Raji (cell line): ENCODE results near the gene SOX15.

Source experiments
- POLR2A ChIP-seq: IDR thresholded peaks from 2 replicates; pipeline ENCODE4 v1.6.1; 2011; ENCODE audit warnings: low read depth, low read length, control low read depth; ENCODE audit not compliant: insufficient read depth

Gene SOX15

DNA sequence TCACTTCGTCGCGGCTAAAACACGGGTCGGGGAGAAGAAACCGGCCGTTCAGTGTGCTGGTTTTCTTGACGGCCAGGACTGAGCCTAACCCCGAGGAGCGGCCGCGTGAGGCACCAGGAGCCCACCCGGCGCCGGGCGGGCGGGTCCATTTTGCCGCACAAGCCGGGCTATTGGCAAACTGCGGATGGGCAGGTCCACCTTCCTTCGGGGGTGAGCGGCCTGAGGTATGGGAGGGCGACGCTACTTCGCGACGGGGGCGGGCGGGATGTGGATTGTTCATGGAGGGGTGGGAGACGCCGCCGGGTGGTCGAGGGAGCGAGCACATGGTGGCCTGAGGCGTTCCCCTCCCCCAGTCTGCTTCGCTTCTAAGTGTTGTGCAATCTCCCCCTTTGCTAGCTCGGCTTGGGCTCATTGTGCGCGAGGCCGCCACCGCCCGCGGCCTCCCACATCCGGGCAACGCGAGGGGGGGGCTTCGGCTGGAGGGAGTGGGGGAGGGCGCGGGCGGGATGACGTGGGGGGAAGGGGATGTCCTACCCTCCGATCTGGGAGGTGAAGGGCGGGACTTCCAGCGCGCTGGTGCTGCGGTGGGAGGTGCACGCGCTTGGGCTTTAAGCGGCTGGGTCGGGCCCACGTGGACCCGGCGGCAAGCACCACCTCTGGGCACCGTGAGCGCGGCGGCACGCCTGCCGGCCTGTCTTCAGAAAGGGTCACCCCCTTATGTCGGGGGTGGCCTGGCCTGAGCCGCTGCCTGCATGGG, 16.4 kb downstream of the SOX15 start:
- peak; percentile 62 for TF ChIP-seq POLR2A

DNA sequence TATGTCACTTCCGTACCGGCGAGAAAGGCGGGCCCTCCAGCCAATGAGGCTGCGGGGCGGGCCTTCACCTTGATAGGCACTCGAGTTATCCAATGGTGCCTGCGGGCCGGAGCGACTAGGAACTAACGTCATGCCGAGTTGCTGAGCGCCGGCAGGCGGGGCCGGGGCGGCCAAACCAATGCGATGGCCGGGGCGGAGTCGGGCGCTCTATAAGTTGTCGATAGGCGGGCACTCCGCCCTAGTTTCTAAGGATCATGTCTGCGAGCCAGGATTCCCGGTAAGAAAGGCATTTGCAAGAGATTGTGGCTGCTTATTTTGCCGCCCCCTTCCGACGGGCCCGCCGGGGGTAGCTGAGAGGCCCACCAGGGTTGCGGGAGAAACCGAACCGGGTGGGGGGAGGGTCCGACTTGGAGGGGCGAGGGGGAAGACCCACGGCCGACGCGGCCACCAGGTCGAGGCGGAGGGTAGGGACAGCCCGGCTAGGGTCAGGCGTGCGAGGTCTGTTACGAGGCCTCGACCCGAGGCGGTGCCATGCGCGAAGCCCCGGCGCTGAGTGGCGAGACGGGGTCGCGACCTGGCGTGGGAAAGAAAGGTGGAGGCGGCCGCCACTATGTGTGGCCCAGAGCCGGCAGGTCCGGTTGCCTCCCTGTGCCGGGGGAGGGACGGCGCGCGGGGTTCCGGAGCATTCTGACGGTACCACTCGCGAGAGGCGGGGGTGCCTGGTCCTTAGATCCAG, 17.1 kb downstream of the SOX15 start:
- TF ChIP-seq POLR2A = peak; percentile 94

DNA sequence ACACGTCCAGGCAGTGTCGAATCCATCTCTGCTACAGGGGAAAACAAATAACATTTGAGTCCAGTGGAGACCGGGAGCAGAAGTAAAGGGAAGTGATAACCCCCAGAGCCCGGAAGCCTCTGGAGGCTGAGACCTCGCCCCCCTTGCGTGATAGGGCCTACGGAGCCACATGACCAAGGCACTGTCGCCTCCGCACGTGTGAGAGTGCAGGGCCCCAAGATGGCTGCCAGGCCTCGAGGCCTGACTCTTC, 17.6 kb downstream of the SOX15 start:
- TF ChIP-seq POLR2A = no peak; the same call in 1 of the 2 replicates

DNA sequence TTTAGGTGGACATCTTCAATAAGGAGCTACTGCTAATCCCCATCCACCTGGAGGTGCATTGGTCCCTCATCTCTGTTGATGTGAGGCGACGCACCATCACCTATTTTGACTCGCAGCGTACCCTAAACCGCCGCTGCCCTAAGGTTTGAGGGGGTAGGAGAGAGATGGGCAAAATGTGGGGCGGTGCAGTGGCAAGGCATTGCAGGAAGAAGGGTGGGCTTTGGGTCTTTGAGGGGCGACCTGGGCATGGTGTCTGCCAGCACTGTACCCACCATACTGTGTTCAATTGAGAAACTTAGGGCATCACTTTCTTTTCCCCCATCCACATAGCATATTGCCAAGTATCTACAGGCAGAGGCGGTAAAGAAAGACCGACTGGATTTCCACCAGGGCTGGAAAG, 19.5 kb downstream of the SOX15 start:
- TF ChIP-seq POLR2A = no peak

DNA sequence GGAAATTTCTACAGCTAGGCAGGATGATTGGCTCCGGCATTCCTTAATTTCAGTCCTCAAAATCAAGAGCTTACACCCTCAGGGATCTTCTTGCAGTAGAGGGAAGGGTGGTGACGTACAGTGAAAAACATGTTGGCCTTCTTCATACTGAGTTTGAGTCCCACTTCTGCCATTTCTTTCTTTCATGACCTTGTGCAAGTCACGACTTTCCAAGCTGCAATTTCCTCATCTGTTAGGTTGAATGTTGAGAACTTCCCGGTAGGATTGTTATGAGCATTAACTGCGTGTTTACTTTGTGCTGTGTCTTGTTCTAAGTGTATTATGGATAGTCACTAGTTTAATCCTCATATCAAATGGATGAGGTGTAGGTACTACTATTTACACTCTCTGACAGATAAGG, 20.3 kb downstream of the SOX15 start:
- no peak for TF ChIP-seq POLR2A

DNA sequence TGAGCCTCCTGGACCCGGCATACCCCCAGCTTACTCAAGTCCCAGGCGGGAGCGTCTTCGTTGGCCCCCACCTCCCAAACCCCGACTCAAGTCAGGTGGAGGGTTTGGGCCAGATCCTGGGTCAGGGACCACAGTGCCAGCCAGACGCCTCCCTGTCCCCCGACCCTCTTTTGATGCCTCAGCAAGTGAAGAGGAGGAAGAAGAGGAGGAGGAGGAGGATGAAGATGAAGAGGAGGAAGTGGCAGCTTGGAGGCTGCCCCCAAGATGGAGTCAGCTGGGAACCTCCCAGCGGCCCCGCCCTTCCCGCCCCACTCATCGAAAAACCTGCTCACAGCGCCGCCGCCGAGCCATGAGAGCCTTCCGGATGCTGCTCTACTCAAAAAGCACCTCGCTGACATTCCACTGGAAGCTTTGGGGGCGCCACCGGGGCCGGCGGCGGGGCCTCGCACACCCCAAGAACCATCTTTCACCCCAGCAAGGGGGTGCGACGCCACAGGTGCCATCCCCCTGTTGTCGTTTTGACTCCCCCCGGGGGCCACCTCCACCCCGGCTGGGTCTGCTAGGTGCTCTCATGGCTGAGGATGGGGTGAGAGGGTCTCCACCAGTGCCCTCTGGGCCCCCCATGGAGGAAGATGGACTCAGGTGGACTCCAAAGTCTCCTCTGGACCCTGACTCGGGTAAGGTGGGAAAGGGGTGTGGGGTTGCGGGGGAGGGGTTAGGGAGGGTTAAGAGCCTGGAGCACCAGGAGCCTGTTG, 26.6 kb downstream of the SOX15 start:
- TF ChIP-seq POLR2A = no peak

DNA sequence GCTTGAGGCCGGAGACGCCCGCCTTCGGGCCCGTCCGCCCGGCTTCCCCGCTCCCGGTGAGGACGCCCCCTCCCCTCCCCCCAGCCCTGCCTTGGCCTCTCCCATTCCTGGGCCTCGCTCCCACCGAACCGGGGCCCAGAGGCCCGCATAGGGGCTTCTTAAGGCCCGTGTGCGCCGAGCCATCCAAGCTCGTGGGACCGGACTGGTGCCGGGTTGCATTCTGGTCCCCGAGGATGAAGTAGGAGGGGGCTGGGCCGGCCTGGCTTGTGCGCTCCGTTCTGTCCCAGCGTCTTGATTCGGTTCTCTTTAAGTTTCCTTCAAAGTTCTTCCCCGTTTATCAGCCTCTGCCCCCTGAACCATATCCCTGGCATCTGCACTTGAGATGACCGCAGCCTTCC, 27.7 kb downstream of the SOX15 start:
- TF ChIP-seq POLR2A = no peak

DNA sequence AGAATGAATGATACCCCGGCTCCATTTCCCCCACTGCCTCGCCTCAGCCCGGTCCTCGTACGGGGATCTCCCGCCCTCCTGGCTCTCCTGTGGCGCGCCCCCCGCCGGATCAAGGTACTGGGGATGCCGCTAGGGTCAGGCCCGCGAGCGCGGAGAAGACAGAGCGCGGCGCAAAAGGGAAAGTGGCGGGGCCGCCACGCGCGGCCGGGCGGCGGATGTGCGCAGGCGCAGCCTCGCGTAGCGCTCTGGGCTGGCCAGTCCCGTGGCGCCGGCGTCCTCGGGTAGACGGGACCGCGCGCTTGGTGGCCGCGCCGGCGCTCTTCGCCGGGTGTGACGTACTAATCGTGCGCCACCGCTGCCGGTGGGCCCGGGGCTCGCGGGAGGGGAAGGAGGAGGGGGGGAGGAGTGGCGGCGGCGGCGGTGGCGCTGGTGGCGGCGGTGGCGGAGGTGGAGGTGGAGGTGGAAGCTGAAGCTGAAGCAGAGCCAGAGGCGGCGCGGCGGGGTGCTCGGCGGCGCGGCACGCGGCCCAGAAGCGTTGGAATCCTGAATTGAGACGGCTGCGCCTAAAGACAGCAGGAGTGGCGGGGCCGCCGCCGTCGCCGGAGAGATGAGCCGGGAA, 28.2 kb downstream of the SOX15 start, which contains the start of gene SENP3:
Gene SENP3, plus strand, starts transcription at position 331 of the 619 bp plus-strand sequence. CDS start 1,158 bp downstream, outside the sequence.
- peak; percentile 75 for TF ChIP-seq POLR2A

DNA sequence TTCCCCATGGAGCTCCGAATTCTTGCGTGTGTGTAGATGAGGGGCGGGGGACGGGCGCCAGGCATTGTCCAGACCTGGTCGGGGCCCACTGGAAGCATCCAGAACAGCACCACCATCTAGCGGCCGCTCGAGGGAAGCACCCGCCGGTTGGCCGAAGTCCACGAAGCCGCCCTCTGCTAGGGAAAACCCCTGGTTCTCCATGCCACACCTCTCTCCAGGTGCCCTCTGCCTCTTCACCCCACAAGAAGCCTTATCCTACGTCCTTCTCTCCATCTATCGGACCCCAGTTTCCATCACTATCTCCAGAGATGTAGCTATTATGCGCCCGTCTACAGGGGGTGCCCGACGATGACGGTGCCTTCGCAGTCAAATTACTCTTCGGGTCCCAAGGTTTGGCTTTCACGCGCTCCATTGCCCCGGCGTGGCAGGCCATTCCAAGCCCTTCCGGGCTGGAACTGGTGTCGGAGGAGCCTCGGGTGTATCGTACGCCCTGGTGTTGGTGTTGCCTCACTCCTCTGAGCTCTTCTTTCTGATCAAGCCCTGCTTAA, 28.8 kb downstream of the SOX15 start:
- 0 out of 2 replicates have a peak, but pooled peaks have one; percentile 38 for TF ChIP-seq POLR2A

DNA sequence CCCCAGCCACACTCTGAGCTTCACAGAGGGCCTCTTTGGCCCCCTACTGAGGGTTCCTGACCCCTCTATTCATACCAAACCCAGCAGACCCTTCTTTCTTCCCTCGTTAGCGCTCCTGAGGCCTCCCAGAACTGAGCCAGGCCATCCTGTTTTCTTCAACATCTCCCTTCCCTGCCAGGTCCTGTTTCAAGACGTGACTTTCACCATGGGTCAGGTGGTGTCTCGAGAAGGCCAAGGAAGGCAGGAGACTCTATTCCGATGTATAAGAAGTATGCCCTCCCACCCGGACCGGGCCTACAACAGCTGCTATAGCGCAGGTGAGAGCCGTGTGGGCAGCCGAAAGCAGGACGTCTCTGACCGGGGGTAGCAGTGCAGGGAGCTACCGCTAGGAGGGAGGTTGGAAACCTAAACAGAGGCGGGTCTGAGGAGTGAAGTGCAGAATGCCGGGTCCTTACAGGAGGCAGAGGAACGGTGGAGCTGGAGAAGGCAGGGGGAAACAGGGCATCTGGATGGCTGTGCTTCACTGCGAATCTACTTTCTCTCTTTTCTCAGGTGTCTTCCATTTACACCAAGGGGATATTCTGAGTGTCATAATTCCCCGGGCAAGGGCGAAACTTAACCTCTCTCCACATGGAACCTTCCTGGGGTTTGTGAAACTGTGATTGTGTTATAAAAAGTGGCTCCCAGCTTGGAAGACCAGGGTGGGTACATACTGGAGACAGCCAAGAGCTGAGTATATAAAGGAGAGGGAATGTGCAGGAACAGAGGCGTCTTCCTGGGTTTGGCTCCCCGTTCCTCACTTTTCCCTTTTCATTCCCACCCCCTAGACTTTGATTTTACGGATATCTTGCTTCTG, 29.5 kb downstream of the SOX15 start:
- TF ChIP-seq POLR2A = no peak

DNA sequence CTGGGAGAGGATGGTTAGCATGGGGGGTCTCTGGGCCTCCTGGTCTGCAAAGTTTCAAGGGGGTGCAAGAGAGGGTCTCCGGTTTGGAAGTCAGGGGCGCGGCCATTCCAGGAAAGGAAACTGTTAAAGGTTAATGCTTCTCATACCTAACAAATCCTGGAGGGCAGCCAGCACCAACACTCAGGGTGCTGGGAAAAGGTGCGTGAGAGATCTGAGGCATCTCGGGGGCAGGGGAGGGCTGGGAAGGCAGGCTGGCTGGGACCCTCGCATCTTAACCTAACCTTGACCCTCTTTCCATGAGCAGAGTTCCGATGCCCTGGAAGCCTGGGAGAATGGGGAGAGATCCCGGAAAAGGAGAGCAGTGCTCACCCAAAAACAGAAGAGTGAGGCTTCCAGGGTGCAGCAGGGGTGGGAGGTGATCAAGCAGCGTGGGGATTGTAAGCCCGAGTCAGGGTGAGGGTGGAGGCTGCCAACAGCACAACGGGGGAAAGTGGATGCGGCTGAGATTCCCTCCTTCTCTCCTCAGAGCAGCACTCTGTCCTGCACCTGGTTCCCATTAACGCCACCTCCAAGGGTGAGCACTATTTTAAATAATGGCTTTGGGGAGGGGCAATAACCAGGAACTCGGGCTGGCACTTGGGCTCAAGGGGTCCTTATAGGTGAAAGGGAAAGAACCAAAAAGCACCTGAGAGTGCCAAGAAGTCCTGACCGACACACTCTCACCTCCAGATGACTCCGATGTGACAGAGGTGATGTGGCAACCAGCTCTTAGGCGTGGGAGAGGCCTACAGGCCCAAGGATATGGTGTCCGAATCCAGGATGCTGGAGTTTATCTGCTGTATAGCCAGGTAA, 30.3 kb downstream of the SOX15 start:
- no peak; the same call in 1 of the 2 replicates for TF ChIP-seq POLR2A

DNA sequence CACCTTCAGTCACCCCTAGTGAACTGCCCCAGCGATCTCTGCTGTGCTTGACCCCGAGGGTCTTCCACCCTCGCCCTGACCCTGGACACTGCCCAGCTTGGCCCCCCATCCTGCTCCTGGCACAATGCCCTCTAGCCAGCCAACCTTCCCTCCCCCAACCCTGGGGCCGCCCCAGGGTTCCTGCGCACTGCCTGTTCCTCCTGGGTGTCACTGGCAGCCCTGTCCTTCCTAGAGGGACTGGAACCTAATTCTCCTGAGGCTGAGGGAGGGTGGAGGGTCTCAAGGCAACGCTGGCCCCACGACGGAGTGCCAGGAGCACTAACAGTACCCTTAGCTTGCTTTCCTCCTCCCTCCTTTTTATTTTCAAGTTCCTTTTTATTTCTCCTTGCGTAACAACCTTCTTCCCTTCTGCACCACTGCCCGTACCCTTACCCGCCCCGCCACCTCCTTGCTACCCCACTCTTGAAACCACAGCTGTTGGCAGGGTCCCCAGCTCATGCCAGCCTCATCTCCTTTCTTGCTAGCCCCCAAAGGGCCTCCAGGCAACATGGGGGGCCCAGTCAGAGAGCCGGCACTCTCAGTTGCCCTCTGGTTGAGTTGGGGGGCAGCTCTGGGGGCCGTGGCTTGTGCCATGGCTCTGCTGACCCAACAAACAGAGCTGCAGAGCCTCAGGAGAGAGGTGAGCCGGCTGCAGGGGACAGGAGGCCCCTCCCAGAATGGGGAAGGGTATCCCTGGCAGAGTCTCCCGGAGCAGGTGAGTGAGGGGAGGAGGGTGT, 31.2 kb downstream of the SOX15 start, which contains the start of gene TNFSF13:
Gene TNFSF13, plus strand, starts transcription at position 207 of the 776 bp plus-strand sequence. Its CDS starts 290 bp downstream, at position 497.
- TF ChIP-seq POLR2A = no peak
